GM18505 (cell line): ENCODE results near the gene DNAI2.
"Not testable (repeated sequence)": the region's sequence is repeated elsewhere in the genome, so short reads cannot be mapped to it uniquely, and the experiment has no call there.

Experiments
- ATAC-seq: cut with Tn5 transposase; IDR thresholded peaks from one replicate; pipeline ENCODE4 v1.9.1; 2021; ENCODE audit not compliant: unreplicated experiment
- POLR2A ChIP-seq: IDR thresholded peaks from 4 replicates; pipeline ENCODE4 v1.6.1; 2011; ENCODE audit warnings: borderline replicate concordance; ENCODE audit not compliant: insufficient read depth, insufficient read length; ENCODE audit errors: extremely low read depth

The DNAI2 gene

DNA sequence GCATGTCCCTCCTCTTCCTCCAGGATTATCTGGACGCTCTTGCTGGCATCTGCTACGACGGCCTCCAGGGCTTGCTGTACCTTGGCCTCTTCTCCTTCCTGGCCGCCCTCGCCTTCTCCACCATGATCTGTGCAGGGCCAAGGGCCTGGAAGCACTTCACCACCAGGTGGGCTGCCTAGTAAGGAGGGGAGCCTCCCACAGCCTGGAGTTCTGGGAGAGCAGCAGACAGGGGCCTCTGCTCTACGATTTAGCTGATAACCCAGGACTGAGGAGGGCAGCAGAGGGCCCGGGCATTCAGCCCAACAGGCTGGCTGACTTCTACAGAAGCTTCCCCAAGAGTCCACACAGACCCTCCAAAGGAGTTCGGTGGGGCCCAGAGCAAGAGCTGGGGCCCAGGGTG is 21.8 kb upstream of the DNAI2 start:
- ATAC-seq, result no peak
- no peak for TF ChIP-seq POLR2A

- no peak for ATAC-seq
- no peak for TF ChIP-seq POLR2A
Observed at GRCh38 chr17:74253036-74253435, 21.0 kb upstream of the DNAI2 start.

DNA sequence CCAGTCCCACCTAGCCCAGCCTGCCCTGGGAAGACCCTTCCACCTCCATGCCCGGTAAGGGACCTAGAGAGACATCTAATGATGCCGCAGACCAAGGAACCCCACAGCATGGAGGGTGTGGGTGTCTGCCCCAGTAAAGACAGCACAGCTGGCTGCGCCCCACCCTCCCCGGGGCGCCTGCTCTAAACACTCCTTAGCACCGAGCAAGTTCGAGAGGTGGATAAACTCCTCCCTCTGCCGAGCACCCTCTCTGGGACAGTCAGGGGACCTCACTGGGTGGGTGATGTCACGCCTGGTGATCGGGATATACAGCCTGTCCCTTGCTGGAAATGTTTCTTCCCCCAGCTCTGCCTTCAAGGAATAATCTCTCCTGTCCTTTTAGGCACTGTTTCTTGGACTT is 16.7 kb upstream of the DNAI2 start:
- ATAC-seq, result no peak
- TF ChIP-seq POLR2A, result no peak

- ATAC-seq, result no peak
- no peak for TF ChIP-seq POLR2A
Observed at GRCh38 chr17:74259667-74260524, 14.1 kb upstream of the DNAI2 start.

GRCh38 chr17:74260525-74260850 is 13.5 kb upstream of the DNAI2 start:
- ATAC-seq, result no peak
- TF ChIP-seq POLR2A, result no peak

- ATAC-seq, result no peak
- no peak for TF ChIP-seq POLR2A
Observed at GRCh38 chr17:74262601-74263000, 11.4 kb upstream of the DNAI2 start.

DNA sequence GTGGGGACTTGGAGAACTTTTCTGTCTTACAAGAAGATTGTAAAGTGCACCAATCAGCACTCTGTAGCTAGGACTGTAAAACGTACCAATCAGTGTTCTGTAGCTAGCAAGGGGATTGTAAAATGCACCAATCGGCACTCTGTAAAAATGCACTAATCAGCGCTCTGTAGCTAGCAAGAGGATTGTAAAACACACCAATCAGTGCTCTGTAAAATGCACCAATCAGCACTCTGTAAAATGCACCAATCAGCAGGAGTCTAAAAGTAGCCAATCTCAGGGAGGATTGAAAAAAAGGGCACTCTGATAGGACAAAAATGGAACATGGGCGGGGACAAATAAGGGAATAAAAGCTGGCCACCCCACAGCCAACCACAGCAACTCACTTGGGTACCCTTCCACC is 7.0 kb upstream of the DNAI2 start:
- not testable (repeated sequence) for ATAC-seq

DNA sequence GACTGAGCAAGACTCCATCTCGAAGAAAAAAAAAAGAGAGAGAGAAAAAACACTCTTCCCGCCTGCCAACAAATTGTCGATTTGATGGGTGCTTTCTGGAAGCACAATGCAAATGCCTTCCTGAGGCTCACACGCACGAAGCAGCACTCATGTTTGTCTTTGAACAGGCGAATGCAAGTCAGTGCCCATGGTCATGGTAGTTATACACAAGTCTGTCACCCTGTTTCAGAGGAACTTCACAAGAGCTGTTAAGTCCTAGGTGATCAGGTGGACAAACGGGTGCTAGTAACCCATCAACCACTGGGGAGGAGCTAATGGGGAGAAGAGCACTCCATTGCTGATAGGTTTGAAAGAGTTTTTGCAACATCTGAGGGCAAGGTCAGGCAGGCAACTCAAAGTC is 6.5 kb upstream of the DNAI2 start:
- no peak for ATAC-seq
- no peak for TF ChIP-seq POLR2A

GRCh38 chr17:74267987-74268499 is 6.0 kb upstream of the DNAI2 start:
- ATAC-seq, result no peak
- no peak for TF ChIP-seq POLR2A

DNA sequence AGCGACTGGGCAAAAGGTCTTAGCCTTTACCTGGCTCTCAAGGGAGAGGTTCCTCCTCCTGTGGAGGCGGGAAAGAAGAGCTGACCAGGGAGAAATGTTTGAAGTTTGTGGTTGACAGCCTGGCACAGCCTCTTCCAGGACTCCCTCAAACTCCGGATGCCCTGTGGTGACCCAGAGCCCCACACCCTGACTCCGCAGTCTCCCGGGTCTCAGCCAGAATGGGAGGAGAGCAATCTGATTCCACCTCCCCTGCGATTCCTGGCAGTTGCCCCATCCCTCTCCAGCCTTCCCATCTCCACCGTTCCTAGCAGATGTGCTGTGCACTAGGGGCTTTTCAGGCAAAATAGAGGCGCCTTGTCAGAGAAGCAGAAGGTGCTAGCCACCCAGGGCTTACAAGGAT is 5.5 kb upstream of the DNAI2 start:
- ATAC-seq, result no peak
- no peak for TF ChIP-seq POLR2A

DNA sequence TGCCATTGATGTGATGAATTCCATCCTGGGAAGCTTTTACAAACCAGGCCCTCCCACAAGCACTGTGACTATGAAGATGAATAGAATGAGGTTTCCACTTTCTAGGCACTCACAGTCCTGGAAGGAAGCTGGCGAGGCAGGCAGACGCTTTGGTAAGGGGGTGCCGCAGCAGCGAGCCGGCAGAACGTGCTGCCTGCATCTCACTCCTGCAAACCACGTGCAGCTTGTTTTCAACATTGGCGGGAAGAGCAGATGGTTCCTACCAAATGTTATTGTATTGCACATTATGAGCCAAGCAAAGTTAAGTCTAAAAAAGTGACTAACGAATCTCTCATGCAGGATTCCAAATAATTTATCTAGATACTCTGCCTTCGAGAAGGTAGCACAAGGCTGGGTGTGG is 3.7 kb upstream of the DNAI2 start:
- TF ChIP-seq POLR2A, result no peak
- ATAC-seq, result no peak

DNA sequence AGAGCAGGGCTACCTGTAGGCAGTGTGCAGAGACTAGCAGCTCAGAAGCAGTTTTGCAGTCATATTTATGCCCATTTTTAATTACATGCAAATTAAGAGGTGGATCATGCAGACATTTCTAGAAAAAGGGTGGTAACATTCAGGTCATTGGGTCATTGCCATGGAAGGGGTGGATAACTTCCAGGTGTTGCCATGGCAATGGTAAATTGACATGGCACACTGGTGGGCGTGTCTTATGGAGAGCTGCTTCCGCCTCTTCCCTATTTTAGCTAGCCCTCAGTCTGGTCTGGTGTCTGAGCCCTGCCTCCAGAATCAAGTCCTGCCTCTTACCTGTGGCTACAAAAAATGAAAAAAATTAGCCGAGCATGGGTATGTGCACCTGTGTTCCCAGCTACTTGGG is 2.8 kb upstream of the DNAI2 start:
- no peak for ATAC-seq

DNA sequence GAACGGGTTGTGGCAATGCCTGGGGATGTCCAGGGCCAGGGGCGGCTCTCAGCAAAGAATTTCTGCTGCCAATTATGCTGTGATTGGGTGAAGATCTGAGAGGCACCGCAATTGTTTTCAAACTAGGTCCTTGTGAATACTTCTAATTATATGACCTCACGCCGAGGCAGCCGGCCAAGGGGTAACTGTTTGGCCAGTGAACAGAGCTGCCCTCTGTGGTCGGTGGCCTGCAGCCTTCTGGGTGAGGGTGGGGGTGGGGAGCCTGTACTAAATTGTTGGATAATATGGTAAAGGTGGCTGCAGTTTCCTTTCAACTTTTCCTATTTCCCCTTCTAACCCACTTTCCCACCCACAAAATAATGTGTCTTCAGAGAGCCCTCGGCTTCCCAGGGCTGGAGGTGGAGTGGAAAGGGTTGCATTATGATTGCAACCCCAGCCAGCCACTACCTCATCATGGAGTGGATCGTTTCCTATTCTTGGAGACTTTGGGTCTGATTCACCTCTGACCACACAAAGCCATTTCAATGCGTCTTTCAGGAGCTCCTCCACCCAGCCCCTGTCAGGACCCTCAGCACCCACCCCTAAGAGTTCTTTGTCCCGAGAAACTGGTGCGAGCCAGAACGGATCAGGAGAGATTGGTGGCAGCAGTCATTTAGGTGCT is 2.0 kb upstream of the DNAI2 start:
- no peak for ATAC-seq
- no peak for TF ChIP-seq POLR2A

More for the DNA sequence above, 2.8 kb upstream of the DNAI2 start:
- no peak for TF ChIP-seq POLR2A

DNA sequence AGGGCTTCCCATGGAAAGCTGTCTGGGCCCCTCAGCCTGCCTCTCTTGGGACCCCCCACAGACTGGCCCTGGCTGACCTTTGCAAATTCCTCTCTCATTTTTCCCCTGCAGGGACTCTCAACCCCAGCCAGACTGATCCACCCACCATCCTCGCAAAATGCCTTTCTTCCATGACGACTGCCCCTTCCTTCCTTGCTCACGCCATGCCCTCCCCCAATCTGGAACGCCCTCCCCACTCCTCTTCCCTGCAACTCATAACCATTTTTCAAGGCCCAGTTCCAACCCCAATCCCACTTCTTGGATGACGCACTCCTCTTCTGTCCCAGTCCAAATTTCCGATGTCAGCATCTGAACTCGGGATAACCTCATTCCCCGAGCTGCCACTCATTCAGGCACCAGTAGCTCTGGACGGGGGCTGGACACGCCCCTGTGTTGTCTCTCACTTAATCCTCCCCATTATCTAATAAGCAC is 1.3 kb upstream of the DNAI2 start:
- TF ChIP-seq POLR2A, result no peak
- no peak for ATAC-seq
